ENCODE results near the gene RTN4. TPM values are rescaled to one million over a fixed set of nuclear protein-coding genes. Genes with fewer than 3 reads are reported as not detected.

RTN4 gene
- polyA plus RNA-seq, 1 donor (not counting 4 experiments of a cell fraction or from before 2014, with no cell fraction given): 406 TPM

GRCh38 chr2:55029098-55029497, 21.2 kb downstream of the RTN4 start:
- Histone ChIP-seq H3K27me3 (ENCODE audit: control insufficient read depth, extremely low read depth, insufficient read depth, low read length) (no peaks in the 10 kb centered on the region), H3K9me3 (ENCODE audit: control insufficient read depth, low read depth, low read length) (no peaks in the 10 kb centered on the region), H3K4me3 (ENCODE audit: control insufficient read depth in 2 of 3, extremely low read depth in 1 of 3, insufficient read depth in 2 of 3, low read depth in 1 of 3, low read length in 3 of 3) (no peak overlapping the region), H3K4me1 (ENCODE audit: control insufficient read depth, extremely low read depth, insufficient read depth, low read length) (peaks cover 39% of the 10 kb centered on the region), H3K27ac (ENCODE audit: control insufficient read depth, insufficient read depth, low read length) (no peak overlapping the region), H3K9me1 (ENCODE audit: control insufficient read depth, extremely low read depth, insufficient read depth, low read length) (peaks cover 7% of the 10 kb centered on the region), H3K36me3 (ENCODE audit: control insufficient read depth in 2 of 2, extremely low read depth in 1 of 2, insufficient read depth in 2 of 2, low read length in 2 of 2) (peaks cover 2 to 3% of the 10 kb centered on the region in 2 experiments), H4K20me1 (ENCODE audit: control insufficient read depth, extremely low read depth, insufficient read depth, low read length) (peaks cover 50% of the 10 kb centered on the region), H3K4me2 (ENCODE audit: control insufficient read depth, extremely low read depth, insufficient read depth, low read depth, low read length) (no peak overlapping the region), H3K9ac (ENCODE audit: control insufficient read depth, extremely low read depth, insufficient read depth, low read length) (no peak overlapping the region), H3K79me2 (ENCODE audit: control insufficient read depth, insufficient read depth, low read length) (peaks cover 99% of the 10 kb centered on the region), H2AFZ (ENCODE audit: control insufficient read depth, low read length) (no peak overlapping the region)
- dilution Hi-C loops (cut with MboI; ENCODE audit: extremely low pct_ligation_motif_present, low sequenced_read_pairs): loop anchor here (25.0 kb wide), 1 partner anchor 133 kb away; no protein-coding TSS in a partner anchor
- FAIRE-seq (no peak), DNase-seq (ENCODE audit: low read depth, low spot score) (no peak)
- no peak for TF ChIP-seq CTCF (optimal IDR thresholded peaks at IDR 0.05 in 1 of 3, IDR thresholded peaks at IDR 0.05 in 1 of 3, conservative IDR thresholded peaks at IDR 0.05 in 1 of 3; ENCODE audit: extremely low read depth in 1 of 3, insufficient read depth in 2 of 3, low read length in 3 of 3)
- TF ChIP-seq EZH2 (IDR thresholded peaks at IDR 0.05; ENCODE audit: low read length): no peak

DNA sequence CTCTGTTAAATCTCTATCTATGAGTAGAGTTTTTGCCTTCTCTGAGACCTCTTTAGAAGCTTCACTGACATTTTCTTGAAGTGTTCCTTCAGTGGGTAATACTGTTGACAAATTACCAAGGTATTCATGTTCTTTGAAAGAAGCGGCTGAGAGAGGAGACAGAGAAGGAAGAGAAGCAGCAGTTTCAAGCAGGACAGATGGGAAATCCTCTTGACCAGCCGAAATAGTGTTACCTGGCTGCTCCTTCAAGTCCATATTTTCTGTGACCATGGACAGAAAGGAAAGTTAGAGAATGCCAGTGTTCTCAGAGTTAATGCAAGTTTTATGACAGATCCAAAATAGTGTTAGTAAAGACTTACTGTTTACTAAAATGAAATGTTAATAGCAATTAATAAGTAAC, 23.0 kb downstream of the RTN4 start:
- dilution Hi-C loops (cut with MboI; ENCODE audit: extremely low pct_ligation_motif_present, low sequenced_read_pairs): loop anchor here (25.0 kb wide), 1 partner anchor 135 kb away; no protein-coding TSS in a partner anchor
- peaks cover 54% of the 10 kb centered on the region for H4K20me1 ChIP-seq (ENCODE audit: control insufficient read depth, extremely low read depth, insufficient read depth, low read length)
- peaks cover 2 to 3% of the 10 kb centered on the region in 2 experiments for H3K36me3 ChIP-seq (ENCODE audit: control insufficient read depth in 2 of 2, extremely low read depth in 1 of 2, insufficient read depth in 2 of 2, low read length in 2 of 2)
- H3K9ac ChIP-seq (ENCODE audit: control insufficient read depth, extremely low read depth, insufficient read depth, low read length): no peak overlapping the region
- no peak overlapping the region for H3K4me2 ChIP-seq (ENCODE audit: control insufficient read depth, extremely low read depth, insufficient read depth, low read depth, low read length)
- FAIRE-seq (no peak), DNase-seq (ENCODE audit: low read depth, low spot score) (no peak)
- peaks cover 99% of the 10 kb centered on the region for H3K79me2 ChIP-seq (ENCODE audit: control insufficient read depth, insufficient read depth, low read length)
- H2AFZ ChIP-seq (ENCODE audit: control insufficient read depth, low read length): no peak overlapping the region
- H3K9me1 ChIP-seq (ENCODE audit: control insufficient read depth, extremely low read depth, insufficient read depth, low read length): peaks cover 7% of the 10 kb centered on the region
- H3K9me3 ChIP-seq (ENCODE audit: control insufficient read depth, low read depth, low read length): no peaks in the 10 kb centered on the region
- H3K4me1 ChIP-seq (ENCODE audit: control insufficient read depth, extremely low read depth, insufficient read depth, low read length): peaks cover 43% of the 10 kb centered on the region
- no peaks in the 10 kb centered on the region for H3K27me3 ChIP-seq (ENCODE audit: control insufficient read depth, extremely low read depth, insufficient read depth, low read length)
- TF ChIP-seq CTCF (optimal IDR thresholded peaks at IDR 0.05 in 1 of 3, IDR thresholded peaks at IDR 0.05 in 1 of 3, conservative IDR thresholded peaks at IDR 0.05 in 1 of 3; ENCODE audit: extremely low read depth in 1 of 3, insufficient read depth in 2 of 3, low read length in 3 of 3) (no peak), EZH2 (IDR thresholded peaks at IDR 0.05; ENCODE audit: low read length) (no peak)
- H3K27ac ChIP-seq (ENCODE audit: control insufficient read depth, insufficient read depth, low read length): no peak overlapping the region
- no peak overlapping the region for H3K4me3 ChIP-seq (ENCODE audit: control insufficient read depth in 2 of 3, extremely low read depth in 1 of 3, insufficient read depth in 2 of 3, low read depth in 1 of 3, low read length in 3 of 3)
